Astrocyte of the cerebellum (primary cell): ENCODE results near the gene AGO4.

Experiments used
- DNase-seq: peaks from one replicate; pipeline ENCODE4 v3.0.0-alpha.2; 2011; ENCODE audit warnings: low read depth
- H3K4me3 ChIP-seq: 2 replicates; pipeline ENCODE4 v1.5.1; 2011; ENCODE audit warnings: mild to moderate bottlenecking, low read depth, low read length, moderate library complexity
- CTCF ChIP-seq: IDR thresholded peaks from 2 replicates; pipeline ENCODE4 v1.5.1; 2012; ENCODE audit warnings: low read length, low read depth, moderate library complexity, mild to moderate bottlenecking; ENCODE audit errors: missing control alignments
- in situ Hi-C: cut with HindIII; loops from 2 replicates; pipeline ENCODE4 v1.10.0; 2017; ENCODE audit warnings: low sequenced_read_pairs

The AGO4 gene

GRCh38 chr1:35844826-35845225 lies 37.0 kb downstream of the AGO4 start:
- H3K4me3 ChIP-seq: no peak overlapping the region
- no peak for DNase-seq
- in situ Hi-C loops: no loop called here
- no peak for TF ChIP-seq CTCF

GRCh38 chr1:35845766-35846165 lies 38.0 kb downstream of the AGO4 start:
- TF ChIP-seq CTCF: no peak
- in situ Hi-C loops: no loop called here
- no peak overlapping the region for H3K4me3 ChIP-seq
- DNase-seq: peak; percentile 22

DNA sequence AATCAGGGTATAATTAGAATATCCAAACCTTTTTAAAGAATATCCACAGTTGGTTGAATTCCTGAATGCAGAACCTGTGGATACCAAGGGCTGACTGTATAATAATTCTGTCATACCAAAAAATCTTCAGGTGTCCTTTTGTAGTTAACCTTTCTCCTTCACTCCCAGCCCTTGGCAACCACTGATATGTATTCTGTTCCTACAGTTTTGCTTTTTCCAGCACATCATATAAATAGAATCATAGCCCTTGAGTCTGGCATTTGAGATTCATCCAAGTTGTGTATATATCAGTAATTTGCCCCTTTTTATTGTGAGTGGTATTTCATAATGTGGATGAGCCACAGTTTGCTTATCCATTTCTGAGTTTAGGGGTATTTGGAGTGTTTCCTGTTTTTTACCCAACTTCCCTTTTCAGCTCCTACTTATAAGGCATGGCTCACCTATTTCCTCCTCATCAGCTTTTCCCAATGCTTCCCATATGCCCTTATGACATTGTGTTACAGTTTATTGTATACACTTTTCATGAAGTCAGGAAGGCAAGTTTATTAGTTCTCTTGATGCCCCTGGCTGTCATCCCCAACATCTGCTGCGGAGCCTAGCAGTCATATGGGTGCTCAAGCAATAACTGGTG lies 40.2 kb downstream of the AGO4 start:
- H3K4me3 ChIP-seq: no peak overlapping the region
- in situ Hi-C loops: no loop called here
- no peak for DNase-seq
- TF ChIP-seq CTCF: no peak

GRCh38 chr1:35850051-35850450 lies 42.2 kb downstream of the AGO4 start:
- TF ChIP-seq CTCF: no peak
- DNase-seq: no peak
- H3K4me3 ChIP-seq: no peak overlapping the region
- in situ Hi-C loops: no loop called here

DNA sequence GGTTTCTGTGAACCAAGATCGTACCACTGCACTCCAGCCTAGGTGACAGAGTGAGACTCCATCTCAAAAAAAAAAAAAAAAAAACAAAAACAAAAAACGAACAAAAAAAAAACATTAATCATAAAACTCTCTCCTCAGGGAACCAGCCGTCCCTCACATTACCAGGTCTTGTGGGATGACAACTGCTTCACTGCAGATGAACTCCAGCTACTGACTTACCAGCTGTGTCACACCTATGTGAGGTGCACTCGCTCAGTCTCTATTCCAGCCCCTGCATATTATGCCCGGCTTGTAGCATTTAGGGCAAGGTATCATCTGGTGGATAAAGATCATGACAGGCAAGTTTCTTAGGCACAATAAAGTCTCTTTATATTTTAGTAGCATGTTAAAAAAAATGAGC lies 42.9 kb downstream of the AGO4 start:
- no peak for DNase-seq
- no peak for TF ChIP-seq CTCF
- in situ Hi-C loops: no loop called here

GRCh38 chr1:35851132-35851869 lies 43.5 kb downstream of the AGO4 start:
- in situ Hi-C loops: no loop called here
- H3K4me3 ChIP-seq: no peak overlapping the region
- no peak for TF ChIP-seq CTCF
- peak; percentile 62 for DNase-seq

More for the DNA sequence above, 42.9 kb downstream of the AGO4 start:
- no peak overlapping the region for H3K4me3 ChIP-seq
